GM18499 (cell line): ENCODE measurements around the gene CUEDC2.

ENCODE experiments used
- ATAC-seq: cut with Tn5 transposase; IDR thresholded peaks from one replicate; pipeline ENCODE4 v1.9.1; 2021; ENCODE audit warnings: moderate number of reproducible peaks; ENCODE audit not compliant: insufficient read depth, unreplicated experiment

CUEDC2 gene

GRCh38 chr10:102429468-102429867, 2.9 kb downstream of the CUEDC2 start:
- no peak for ATAC-seq

- ATAC-seq = no peak
Measured at GRCh38 chr10:102426803-102427287, 5.5 kb downstream of the CUEDC2 start.

GRCh38 chr10:102425444-102425843, 6.9 kb downstream of the CUEDC2 start:
- ATAC-seq = no peak

GRCh38 chr10:102424916-102425315, 7.5 kb downstream of the CUEDC2 start:
- ATAC-seq = no peak

- ATAC-seq = no peak
Measured at GRCh38 chr10:102424145-102424544, 8.2 kb downstream of the CUEDC2 start.

- no peak for ATAC-seq
Measured at GRCh38 chr10:102423372-102423968, 8.9 kb downstream of the CUEDC2 start.

- no peak for ATAC-seq
Measured at GRCh38 chr10:102422545-102423129, 9.7 kb downstream of the CUEDC2 start.

- ATAC-seq = no peak
Measured at GRCh38 chr10:102421757-102422512, 10.4 kb downstream of the CUEDC2 start.

GRCh38 chr10:102421507-102421756, 10.9 kb downstream of the CUEDC2 start:
- no peak for ATAC-seq

- ATAC-seq = peak; percentile 37
Measured at GRCh38 chr10:102420714-102421506, 11.5 kb downstream of the CUEDC2 start, which contains the start of gene FBXL15. FBXL15 (plus strand) TSS chr10:102420836; CDS start chr10:102421130, 294 bp downstream.

- ATAC-seq = no peak
Measured at GRCh38 chr10:102420181-102420713, 12.1 kb downstream of the CUEDC2 start.

- no peak for ATAC-seq
Measured at GRCh38 chr10:102419269-102420180, 12.8 kb downstream of the CUEDC2 start.

GRCh38 chr10:102418622-102419268, 13.6 kb downstream of the CUEDC2 start, which contains the start of gene PSD:
PSD (minus strand) TSS chr10:102418785; CDS start chr10:102417038, 1,747 bp downstream.
- ATAC-seq = no peak

GRCh38 chr10:102416695-102417094, 15.7 kb downstream of the CUEDC2 start:
- ATAC-seq = no peak

- ATAC-seq = no peak
Measured at GRCh38 chr10:102416283-102416682, 16.1 kb downstream of the CUEDC2 start.

- no peak for ATAC-seq
Measured at GRCh38 chr10:102414749-102415148, 17.6 kb downstream of the CUEDC2 start.

GRCh38 chr10:102413806-102414561, 18.4 kb downstream of the CUEDC2 start:
- ATAC-seq = no peak

GRCh38 chr10:102413053-102413705, 19.2 kb downstream of the CUEDC2 start:
- no peak for ATAC-seq
